Measurements from ENCODE around the gene NSUN2. TPM values are rescaled to one million over a fixed set of nuclear protein-coding genes. Genes with fewer than 3 reads are reported as not detected.

NSUN2 gene
- total RNA-seq (2014; rRNA removed; shearing (Covaris generic)), result 109 and 116 TPM in 2 replicates

DNA sequence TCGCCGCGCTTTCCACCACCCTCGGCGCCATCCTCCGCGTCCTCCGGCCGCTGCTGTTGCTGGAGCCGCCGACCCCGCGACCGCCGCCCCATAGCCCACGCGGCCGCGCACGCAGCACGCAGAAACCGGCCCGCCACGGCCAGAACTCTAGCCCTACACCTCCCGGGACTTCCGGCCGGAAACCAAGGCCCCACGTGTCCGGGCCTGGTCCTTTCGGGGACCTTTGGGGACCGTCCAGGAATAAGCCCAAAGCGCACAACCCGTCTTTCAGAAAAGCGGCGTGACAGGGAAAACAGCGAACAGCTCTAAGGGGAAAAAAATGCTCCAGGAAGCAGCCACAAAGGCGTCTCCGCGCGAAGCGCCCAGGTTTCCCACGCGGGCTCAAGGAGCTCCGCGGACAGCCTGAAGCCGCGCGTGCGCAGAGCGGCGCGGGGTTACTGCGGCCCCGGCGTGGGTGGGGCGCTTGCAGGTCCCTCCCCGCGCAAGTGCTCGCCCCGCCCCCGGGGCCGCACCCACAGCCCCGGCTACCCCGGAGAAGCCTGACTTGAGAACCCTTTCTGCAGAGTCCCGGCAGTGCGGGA lies at the start of gene NSUN2, which contains the start of gene SRD5A1:
Gene NSUN2 (minus strand): TSS at position 157 of the 581 bp plus-strand sequence. CDS start 65 bp downstream, at position 92.
Gene SRD5A1 (plus strand): TSS at position 553 of the 581 bp plus-strand sequence. CDS start 137 bp downstream, outside the sequence.

Other genes with a start within 250 kb of the NSUN2 start
- 0.38 and 0.42 TPM in 2 replicates for gene UBE2QL1, start 184.2 kb downstream of the NSUN2 start, total RNA-seq (2014; rRNA removed; shearing (Covaris generic))
- 11.3 and 29.4 TPM in 2 replicates for gene SRD5A1, start 396 bp upstream of the NSUN2 start, total RNA-seq (2014; rRNA removed; shearing (Covaris generic))
- gene TENT4A, start 80.4 kb upstream of the NSUN2 start, total RNA-seq (2014; rRNA removed; shearing (Covaris generic)), result 22.9 and 23.3 TPM in 2 replicates

All from A375 (cell line).